Heart left ventricle (tissue), 16 donors: ENCODE measurements around the gene NSF. TPM values are rescaled to one million over a fixed set of nuclear protein-coding genes. Genes with fewer than 3 reads are reported as not detected.
A peak's percentile ranks its signal among the peaks of the same experiment; 100 is the strongest.
"Not testable (repeated sequence)": the region's sequence is repeated elsewhere in the genome, so short reads cannot be mapped to it uniquely, and the experiment has no call there.

Experiments used
- ATAC-seq, 4 donors: fragments of 200-7000 bp; cut with Tn5 transposase; one replicate each; pipeline ENCODE4 v1.9.1; 2020 to 2022; ENCODE audit warnings: moderate library complexity in 4 of 4, mild to moderate bottlenecking in 3 of 4, moderate number of reproducible peaks in 1 of 4
- DNase-seq, 5 donors: peaks; one replicate each; pipeline ENCODE4 v3.0.0-alpha.2; 2020
- H3K27ac ChIP-seq, 12 donors: fragments of 200-600 bp; sonication (generic) in 4 of 12; one replicate each; pipeline versions ENCODE4 v1.5.0 to v1.8.0; 2016 to 2022; ENCODE audit warnings: mild to moderate bottlenecking in 2 of 12
- H3K27me3 ChIP-seq, 9 donors: fragments of 200-600 bp; sonication (generic) in 2 of 9; one replicate each; pipeline versions ENCODE4 v1.5.1 to v1.8.0; 2016 to 2022; ENCODE audit warnings: mild to moderate bottlenecking in 3 of 9
- H3K36me3 ChIP-seq, 9 donors: fragments of 200-600 bp; sonication (generic) in 2 of 9; one replicate each; pipeline versions ENCODE4 v1.5.0 to v1.8.0; 2018 to 2022; ENCODE audit warnings: mild to moderate bottlenecking in 2 of 9
- H3K4me1 ChIP-seq, 12 donors: fragments of 200-600 bp; sonication (generic) in 4 of 12; one replicate each; pipeline versions ENCODE4 v1.5.0 to v1.8.0; 2016 to 2022; ENCODE audit warnings: mild to moderate bottlenecking in 3 of 12
- H3K4me3 ChIP-seq, 12 donors: fragments of 200-600 bp; sonication (generic) in 4 of 12; one replicate each; pipeline versions ENCODE4 v1.5.0 to v1.8.0; 2017 to 2022; ENCODE audit warnings: mild to moderate bottlenecking in 9 of 12, moderate library complexity in 4 of 12
- H3K9me3 ChIP-seq, 12 donors: fragments of 200-600 bp; sonication (generic) in 4 of 12; one replicate each; pipeline versions ENCODE4 v1.5.0 to v1.8.0; 2016 to 2022; ENCODE audit warnings: mild to moderate bottlenecking in 1 of 12
- WGBS, 4 donors: extraction: QIAGEN DNeasy Blood & Tissue Kit in 2 of 4; methylation state at CpG; one replicate each; pipeline versions ENCODE4 v1.1.5 to v1.1.7; 2013 to 2018; 5-methylcytosine and 5-hydroxymethylcytosine counted together
- intact Hi-C, 10 donors: fragments of 100-400 bp; cut with DNase I; formaldehyde crosslinking; loops; one replicate each; pipeline versions ENCODE4 v1.11.1 to v1.14.2; 2022
- polyA plus RNA-seq, 2 donors: library from polyadenylated mRNA; stranded (reverse); fragments of 200-250 nt; gene quantifications; one replicate each; pipeline ENCODE4 v1.2.3, GENCODE V29; 2013
- total RNA-seq, 9 donors: library from RNA; depleted of rRNA in 2 of 9; stranded (reverse); fragments of >200 nt in 2 of 9; fragmentation: NEBNext Ultra II Directional in 3 of 9; extraction: Animal tissue kit (Norgen Biotek cat#: 25700) in 3 of 9; gene quantifications; one replicate each; pipeline versions ENCODE4 v1.1.0 to v1.2.4, GENCODE V29; 2016 to 2023
- donor health status: ischemic (EF 13 %, LVEDD 7.1; RV severe dilation, severe dysfunction).
- donor health status: healthy with polysubstance abuse.
- donor health status: DM: no; HTN: yes; CAD: no.
- donor health status: DM: no; HTN: no; CAD: no.
- donor health status: ischemic (EF 25% LVEDD 6.9; RV normal size, moderate dysfunction).
- donor health status: ischemic (EF 25% LVEDD 5.7; RV mildly dilated, moderate dysfunction).
- donor health status: healthy.
- donor health status: DM: yes; HTN: yes; CAD: no.
- donor health status: ischemic (EF 35%, LVEDD 5.7; RV mildly dilated, moderate dysfunction).
- donor health status: nonischemic (EF 11% LVEDD 7.7; RV severe dilation, severe dysfunction).
- donor health status: DM: yes; HTN: yes; CAD: no.
- donor health status: PGD.
- donor health status: ischemic (EF 29% LVEDD 5.4; RV normal size, mild dysfunction).
- donor health status: nonischemic (EF 23%, LVEDD 6.1; RV moderate dilation, normal function).

NSF gene
- total and polyA plus RNA-seq, 11 donors: 5.4 to 33.9 (median 21.0) TPM

GRCh38 chr17:46585444-46585843, 5.0 kb upstream of the NSF start:
- H3K9me3 ChIP-seq, DNase-seq, intact Hi-C loops, ATAC-seq, H3K27ac ChIP-seq, H3K36me3 ChIP-seq, H3K4me3 ChIP-seq, H3K27me3 ChIP-seq, H3K4me1 ChIP-seq: not testable (repeated sequence)
- no CpG with 5 or more reads among the region's 3 CpGs for WGBS, 4 donors

DNA sequence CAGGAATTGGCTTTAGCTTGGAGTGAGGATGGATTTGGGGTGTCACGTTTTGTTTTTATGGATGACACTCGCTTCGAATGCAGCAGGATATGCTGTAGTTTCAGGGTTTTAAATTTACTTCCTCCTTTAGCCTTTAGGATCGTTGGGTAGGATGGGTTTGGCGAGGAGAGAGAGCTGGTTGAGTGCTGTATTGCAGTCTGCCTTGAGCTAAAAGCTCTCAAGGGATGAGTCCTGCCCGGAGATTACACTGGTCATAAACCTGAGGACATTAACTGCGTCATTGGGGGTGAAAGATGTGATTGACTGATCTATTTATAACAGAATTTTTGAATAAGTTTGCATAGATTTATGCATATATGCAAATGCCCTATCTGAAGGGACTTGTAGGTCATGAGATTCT, 863 bp downstream of the NSF start:
- H3K4me3 ChIP-seq, H3K4me1 ChIP-seq, H3K27me3 ChIP-seq, H3K9me3 ChIP-seq, H3K36me3 ChIP-seq, H3K27ac ChIP-seq, intact Hi-C loops, DNase-seq: not testable (repeated sequence)
- peak; percentile 38 to 65 (median 60) for ATAC-seq
- WGBS, 4 donors: no CpG with 5 or more reads among the region's 7 CpGs

GRCh38 chr17:46598344-46598931, 8.0 kb downstream of the NSF start:
- H3K27ac ChIP-seq, H3K4me3 ChIP-seq, H3K27me3 ChIP-seq, H3K9me3 ChIP-seq, H3K36me3 ChIP-seq, ATAC-seq, DNase-seq, H3K4me1 ChIP-seq, intact Hi-C loops: not testable (repeated sequence)
- WGBS, 4 donors: 44 to 70% (median 55%) methylated on average over 2 to 3 of the region's 3 CpGs

DNA sequence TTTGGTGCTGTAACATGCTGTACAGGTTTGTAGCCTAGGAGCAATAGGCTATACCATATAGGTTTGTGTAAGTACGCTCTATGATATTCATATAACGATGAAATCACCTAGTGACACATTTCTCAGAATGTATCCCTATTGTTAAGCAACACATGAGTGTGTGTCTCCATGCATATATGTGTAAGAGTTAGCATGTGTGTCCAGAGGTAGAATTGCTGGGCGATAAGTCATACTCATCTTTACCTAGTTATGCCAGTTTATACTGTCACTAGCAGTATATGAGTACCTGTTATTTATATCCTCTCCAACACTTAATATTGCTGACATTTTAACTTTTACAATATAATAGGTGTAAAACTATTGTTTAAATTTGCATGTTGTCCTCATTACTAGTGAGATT, 10.3 kb downstream of the NSF start:
- DNase-seq, H3K27me3 ChIP-seq, intact Hi-C loops, H3K9me3 ChIP-seq, H3K4me3 ChIP-seq, H3K36me3 ChIP-seq, H3K27ac ChIP-seq, ATAC-seq, H3K4me1 ChIP-seq: not testable (repeated sequence)
- no CpG with 5 or more reads among the region's 3 CpGs for WGBS, 4 donors

DNA sequence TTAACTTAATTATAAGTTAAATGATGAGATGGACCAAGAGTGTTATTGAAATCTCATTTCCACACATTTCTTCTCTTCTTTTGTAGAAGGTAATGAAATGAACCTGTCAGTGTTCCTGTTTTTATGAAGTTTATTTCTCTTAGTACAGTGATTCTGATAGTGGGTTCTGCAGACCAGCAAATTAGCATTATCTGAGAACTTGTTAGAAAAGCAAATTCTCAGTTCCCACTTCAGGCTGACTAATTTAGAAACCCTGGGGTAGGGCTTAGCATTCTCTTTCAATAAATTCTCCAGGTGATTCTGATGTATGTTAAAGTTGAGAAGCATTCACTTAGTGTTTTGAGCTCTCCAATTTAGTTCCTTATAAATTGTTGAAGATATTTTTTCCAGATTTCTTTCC, 12.7 kb downstream of the NSF start:
- H3K27ac ChIP-seq, H3K27me3 ChIP-seq, H3K36me3 ChIP-seq, H3K9me3 ChIP-seq, ATAC-seq, intact Hi-C loops, H3K4me1 ChIP-seq, H3K4me3 ChIP-seq, DNase-seq: not testable (repeated sequence)

DNA sequence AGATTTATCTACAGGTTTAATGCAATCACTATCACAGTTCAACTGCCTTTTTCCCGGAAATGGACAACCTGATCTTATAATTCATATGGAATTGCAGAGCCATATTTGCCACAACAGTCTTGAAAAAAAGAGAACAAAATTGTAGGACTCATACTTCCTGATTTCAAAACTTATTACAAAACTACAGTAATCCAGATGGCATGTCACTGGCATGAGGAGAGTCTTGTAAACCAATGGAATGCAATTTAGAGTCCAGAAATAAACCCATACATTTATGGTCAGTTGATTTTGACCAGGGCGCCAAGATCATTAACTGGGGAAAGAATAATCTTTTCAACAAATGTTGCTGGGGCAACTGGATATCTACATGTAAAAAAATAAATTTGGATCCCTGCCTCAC, 20.8 kb downstream of the NSF start:
- WGBS, 4 donors: 80% methylated on average over 1 of the region's 2 CpGs; no CpG with 5 or more reads in 2 of the 4 donors
- ATAC-seq: not testable (repeated sequence)

GRCh38 chr17:46613876-46614275, 23.4 kb downstream of the NSF start:
- H3K4me1 ChIP-seq, H3K36me3 ChIP-seq, H3K9me3 ChIP-seq, H3K27me3 ChIP-seq, DNase-seq, ATAC-seq, intact Hi-C loops, H3K27ac ChIP-seq, H3K4me3 ChIP-seq: not testable (repeated sequence)
- no CpG with 5 or more reads among the region's 1 CpG for WGBS, 4 donors

More for the DNA sequence above, 20.8 kb downstream of the NSF start:
- H3K9me3 ChIP-seq, H3K27me3 ChIP-seq, H3K4me3 ChIP-seq, H3K4me1 ChIP-seq, intact Hi-C loops, DNase-seq, H3K27ac ChIP-seq, H3K36me3 ChIP-seq: not testable (repeated sequence)

GRCh38 chr17:46617121-46617520, 26.7 kb downstream of the NSF start:
- WGBS, 4 donors: no CpG with 5 or more reads among the region's 3 CpGs

GRCh38 chr17:46618975-46619374, 28.5 kb downstream of the NSF start:
- ATAC-seq, H3K9me3 ChIP-seq, intact Hi-C loops, H3K27ac ChIP-seq, H3K36me3 ChIP-seq, H3K27me3 ChIP-seq, H3K4me1 ChIP-seq, H3K4me3 ChIP-seq, DNase-seq: not testable (repeated sequence)
- no CpG with 5 or more reads among the region's 1 CpG for WGBS, 4 donors

More at GRCh38 chr17:46617121-46617520, 26.7 kb downstream of the NSF start:
- DNase-seq, H3K4me3 ChIP-seq, H3K27ac ChIP-seq, H3K27me3 ChIP-seq, H3K9me3 ChIP-seq, H3K36me3 ChIP-seq, H3K4me1 ChIP-seq, ATAC-seq, intact Hi-C loops: not testable (repeated sequence)

- ATAC-seq, H3K36me3 ChIP-seq, H3K27me3 ChIP-seq, intact Hi-C loops, H3K9me3 ChIP-seq, H3K4me3 ChIP-seq, DNase-seq, H3K27ac ChIP-seq, H3K4me1 ChIP-seq: not testable (repeated sequence)
- WGBS, 4 donors: no CpG with 5 or more reads among the region's 2 CpGs
These were observed 33.3 kb downstream of the NSF start for GRCh38 chr17:46623790-46624189.

DNA sequence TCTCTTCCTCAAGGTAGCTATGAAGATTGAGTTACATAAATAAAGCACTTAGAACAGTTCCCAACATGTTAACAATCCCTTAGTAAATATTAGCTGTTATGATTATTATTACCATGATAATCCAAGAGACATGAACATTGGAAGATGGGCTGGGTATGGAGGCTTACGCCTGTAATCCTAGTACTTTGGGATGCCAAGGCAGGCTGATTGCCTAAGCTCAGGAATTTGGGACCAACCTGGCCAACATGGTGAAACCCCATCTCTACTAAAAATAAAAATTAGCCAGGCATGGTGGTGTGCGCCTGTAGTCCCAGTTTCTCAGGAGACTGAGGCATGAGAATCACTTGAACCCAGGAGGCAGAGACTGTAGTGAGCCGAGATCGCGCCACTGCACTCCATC, 34.3 kb downstream of the NSF start:
- H3K4me1 ChIP-seq, H3K27me3 ChIP-seq, H3K27ac ChIP-seq, DNase-seq, H3K36me3 ChIP-seq, ATAC-seq, intact Hi-C loops, H3K4me3 ChIP-seq, H3K9me3 ChIP-seq: not testable (repeated sequence)
- no CpG with 5 or more reads among the region's 5 CpGs for WGBS, 4 donors

GRCh38 chr17:46627452-46627851, 37.0 kb downstream of the NSF start:
- H3K9me3 ChIP-seq, H3K36me3 ChIP-seq, H3K27me3 ChIP-seq, H3K4me1 ChIP-seq, H3K27ac ChIP-seq, intact Hi-C loops, ATAC-seq, H3K4me3 ChIP-seq, DNase-seq: not testable (repeated sequence)
- no CpG with 5 or more reads among the region's 2 CpGs for WGBS, 4 donors
